Pulmonary artery endothelial cell (primary cell): ENCODE data around the gene PHLDB3. TPM values are rescaled to one million over a fixed set of nuclear protein-coding genes. Genes with fewer than 3 reads are reported as not detected.
"Not testable (repeated sequence)": the region's sequence is repeated elsewhere in the genome, so short reads cannot be mapped to it uniquely, and the experiment has no call there.

Experiments
- DNase-seq: peaks from one replicate; pipeline ENCODE4 v3.0.0-alpha.2; 2011; ENCODE audit warnings: low read depth, low spot score
- total RNA-seq: library from RNA; depleted of rRNA; stranded (reverse); fragments of >200 nt; gene quantifications from 2 replicates; pipeline ENCODE4 v1.2.3, GENCODE V29; 2014

Gene PHLDB3
- total RNA-seq, 1 donor from 2014 or later: 9.0 TPM

DNA sequence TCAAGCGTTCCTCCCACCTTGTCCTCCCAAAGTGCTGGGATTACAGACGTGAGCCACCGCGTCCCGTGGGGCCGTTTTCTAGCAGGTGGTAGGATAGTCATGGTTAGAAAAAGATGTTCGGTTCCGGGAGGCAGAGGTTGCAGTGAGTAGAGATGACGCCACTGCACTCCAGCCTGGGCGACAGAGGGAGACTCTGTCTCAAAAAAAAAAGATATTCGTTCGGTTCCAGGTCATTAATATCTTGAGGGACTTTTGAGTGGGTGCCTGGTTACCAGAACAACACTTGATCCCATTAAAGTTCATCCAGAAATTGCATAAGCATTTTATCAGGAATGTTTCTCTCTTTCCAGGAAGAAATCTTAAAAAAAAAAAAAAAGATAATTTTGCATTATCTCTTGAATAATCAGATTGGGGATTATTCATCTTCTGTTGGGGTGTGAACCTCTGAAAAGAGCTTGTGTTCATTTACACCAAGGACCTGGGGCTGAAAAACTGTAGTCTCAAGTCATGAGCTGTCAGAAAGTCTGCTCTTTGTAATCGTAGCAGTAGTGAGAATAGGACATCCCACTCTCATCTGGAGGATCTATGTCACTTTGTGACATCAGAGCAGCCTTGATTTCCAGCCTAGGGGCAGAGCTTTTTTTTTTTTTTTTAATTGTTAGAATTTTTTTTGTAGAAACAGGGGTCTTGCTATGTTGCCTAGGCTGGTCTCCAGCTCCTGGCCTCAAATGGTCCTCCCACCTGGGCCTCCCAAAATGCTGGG lies 23.5 kb upstream of the PHLDB3 start:
- no peak for DNase-seq

DNA sequence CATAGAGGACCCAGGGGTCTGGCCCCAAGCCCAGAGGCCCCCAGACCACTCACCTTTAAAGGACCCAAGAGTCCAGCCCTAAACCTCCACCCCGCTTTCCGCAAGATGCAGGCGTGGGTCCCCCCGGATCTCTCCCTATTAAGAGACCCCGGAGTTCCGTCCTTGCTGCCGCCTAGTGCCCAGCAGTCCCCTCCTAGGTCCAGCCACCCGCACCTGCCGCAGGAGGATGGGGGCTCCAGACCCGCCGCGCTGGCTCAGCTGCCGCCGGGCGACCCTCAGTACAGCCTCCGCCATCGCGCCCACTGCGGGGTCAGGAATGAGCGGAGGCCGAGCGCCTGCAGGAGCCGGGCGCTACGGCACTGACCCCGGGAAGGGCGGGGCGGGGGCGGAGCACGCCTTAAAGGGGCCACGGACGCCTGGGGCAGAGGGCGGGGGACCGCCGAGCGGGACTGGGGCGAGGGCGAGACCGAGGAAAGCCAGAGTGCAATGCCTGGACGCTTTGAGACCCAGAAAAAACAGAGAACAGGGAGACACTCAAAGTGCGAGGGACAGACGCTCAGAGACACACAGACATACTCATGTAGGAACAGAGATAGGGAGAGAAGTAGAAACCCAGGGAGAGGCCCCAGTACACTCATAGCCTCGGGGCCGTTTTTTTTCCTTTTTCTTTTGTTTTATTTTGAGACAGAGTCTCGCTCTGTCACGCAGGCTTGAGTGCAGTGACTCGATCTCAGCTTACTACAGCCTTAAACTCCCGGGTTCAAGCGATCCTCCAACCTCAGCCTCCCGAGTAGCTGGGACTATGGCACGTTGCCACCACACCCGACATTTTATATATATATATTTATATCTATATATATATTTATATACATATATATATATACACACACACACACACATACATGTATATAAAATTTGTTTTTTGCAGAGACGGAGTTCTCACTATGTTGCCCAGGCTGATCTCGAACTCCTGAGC lies 22.6 kb upstream of the PHLDB3 start, which contains the start of gene ETHE1:
Gene ETHE1 (minus strand): TSS at position 318 of the 976 bp plus-strand sequence. CDS start 24 bp downstream, at position 294.
- no peak for DNase-seq

DNA sequence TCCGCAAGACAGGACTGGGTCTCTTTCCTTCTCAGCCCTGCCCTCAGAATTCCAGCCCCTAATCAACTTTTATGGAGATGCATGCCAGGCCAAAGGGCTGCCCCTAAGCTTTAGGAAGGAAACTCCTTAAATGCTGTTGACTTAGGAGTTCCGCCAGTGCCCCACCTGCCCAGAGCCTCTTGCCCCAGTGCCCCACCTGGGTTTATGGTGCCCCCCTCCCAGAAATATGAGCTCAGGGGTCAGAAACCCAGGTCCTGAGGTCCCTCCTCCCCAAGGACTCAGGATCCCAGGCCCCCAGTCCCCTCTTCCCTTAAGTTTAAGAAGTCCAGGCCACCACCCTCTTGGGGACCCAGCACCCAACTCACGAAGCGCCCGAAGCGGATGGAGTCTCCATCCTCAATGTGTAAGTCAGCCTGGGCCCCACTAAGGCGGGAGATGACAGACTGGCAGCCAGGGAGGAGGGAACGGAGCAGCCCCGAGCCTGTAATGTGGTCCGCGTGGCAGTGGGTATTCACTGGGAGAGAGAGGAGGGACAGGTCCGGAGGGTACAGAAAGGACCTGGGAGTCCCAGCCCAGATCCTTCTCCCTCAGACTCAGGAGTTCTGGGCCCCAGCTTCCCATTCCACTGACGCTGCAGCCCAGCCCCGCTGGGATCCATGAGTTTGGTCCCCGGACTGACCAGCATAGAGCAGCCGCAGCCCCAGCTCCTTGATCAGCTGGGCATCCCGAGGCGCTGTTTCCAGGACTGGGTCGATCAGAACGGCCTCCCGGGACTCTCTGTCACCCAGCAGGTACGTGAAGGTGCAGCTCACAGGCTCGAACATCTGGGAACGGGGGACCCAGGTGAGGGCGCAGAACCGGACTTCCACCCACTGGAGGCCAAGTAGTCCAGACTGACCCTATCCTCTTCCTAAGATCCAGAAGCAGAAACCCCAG lies 21.6 kb upstream of the PHLDB3 start:
- DNase-seq: no peak

DNA sequence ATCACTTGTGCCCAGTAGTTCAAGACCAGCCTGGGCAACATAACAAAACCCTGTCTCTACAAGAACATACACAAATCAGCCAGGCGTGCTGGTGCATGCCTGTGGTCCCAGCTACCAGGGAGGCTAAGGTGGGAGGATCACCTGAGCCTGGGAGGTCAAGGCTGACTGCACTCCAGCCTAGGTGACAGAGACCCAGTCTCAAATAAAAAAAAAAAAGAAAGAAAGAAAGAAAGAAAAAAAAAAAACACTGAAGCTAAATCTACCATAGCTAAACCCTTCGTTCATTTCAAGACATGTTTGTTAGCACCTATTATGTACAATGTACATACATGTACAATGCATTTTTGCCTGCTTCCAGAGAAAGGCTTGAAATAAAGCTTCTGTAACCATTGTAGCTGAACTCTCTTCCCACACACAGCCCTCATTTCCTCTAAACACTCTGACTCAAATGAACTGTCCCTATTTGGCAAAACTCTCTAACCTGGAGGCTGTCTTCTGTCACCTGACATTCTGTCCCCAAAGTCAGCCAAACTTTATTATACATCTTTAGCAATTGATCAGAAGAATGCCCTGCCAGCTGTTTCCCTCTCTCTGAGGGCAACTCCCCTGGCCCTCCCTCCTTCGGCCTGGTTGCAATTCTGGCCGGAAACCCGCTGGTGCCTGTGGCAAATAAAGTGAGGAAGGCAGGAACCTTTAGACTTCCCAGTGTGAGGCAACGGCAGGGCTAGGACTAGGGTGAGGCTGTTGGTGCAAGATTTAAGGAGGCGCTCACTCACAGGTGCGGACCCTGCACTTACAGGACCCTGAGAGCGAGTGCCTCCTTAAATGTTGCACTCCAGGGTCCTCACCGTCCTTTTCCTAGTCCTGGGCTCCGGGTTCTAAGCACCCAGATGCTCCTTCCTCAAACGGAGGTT lies 20.6 kb upstream of the PHLDB3 start:
- DNase-seq: no peak

DNA sequence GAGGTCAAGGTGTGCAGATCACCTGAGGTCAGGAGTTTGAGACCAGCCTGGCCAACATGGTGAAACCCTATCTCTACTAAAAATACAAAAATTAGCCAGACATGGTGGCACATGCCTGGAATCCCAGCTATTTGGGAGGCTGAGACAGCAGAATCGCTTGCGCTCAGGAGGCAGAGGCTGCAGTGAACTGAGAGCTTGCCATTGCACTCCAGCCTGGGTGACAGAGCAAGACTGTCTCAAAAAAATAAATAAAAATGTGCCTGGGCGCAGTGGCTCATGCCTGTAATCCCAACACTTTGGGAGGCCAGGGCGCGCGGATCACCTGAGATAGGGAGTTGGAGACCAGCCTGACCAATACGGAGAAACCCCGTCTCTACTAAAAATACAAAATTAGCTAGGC lies 19.1 kb upstream of the PHLDB3 start:
- not testable (repeated sequence) for DNase-seq

DNA sequence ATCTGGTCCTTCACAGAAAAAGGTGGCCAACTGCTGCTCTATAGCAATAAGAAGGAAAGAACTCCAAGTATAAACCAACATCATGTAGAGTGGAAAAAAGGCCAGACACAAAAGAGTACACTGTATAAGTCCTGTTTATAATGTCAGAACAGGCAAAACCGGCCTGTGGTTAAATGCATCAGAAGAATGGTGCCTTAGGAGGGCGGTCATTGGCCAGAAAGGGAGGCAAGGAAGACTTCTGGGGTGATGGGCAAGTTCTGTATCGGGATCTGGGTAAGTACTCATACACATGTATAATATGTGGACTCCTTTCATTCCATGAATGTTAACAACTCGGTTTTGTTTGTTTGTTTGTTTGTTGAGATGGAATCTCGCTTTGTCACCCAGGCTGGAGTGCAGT lies 18.4 kb upstream of the PHLDB3 start:
- DNase-seq: no peak

DNA sequence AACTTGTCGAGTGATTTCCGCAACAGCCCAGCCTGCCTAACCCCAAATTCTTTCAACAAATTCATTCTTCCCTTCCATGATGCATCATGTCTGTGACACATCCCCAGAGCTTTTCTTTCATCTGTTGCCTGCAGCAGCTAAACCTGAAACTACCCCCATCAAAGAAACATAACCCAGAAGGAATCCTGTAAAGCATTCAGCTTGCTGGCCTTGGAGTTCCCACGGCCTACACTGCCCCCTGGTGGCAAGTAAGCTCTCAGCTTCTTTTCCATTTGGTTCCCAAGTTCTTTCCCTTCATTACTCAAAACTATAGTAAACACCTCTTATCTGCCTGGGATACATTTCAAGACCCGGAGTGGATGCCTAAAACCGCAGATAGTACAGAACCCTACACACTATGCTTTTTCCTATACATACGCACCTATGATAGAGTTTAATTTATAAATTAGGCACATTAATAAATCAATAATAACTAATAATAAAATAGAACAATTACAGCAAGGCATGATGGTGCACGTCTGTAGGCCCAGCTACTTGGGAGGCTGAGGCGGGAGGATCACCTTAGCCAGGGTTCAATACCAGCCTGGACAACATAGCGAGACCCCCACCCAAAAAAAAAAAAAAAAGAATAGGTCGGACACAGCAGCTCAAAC lies 15.0 kb upstream of the PHLDB3 start:
- DNase-seq: peak; percentile 57

DNA sequence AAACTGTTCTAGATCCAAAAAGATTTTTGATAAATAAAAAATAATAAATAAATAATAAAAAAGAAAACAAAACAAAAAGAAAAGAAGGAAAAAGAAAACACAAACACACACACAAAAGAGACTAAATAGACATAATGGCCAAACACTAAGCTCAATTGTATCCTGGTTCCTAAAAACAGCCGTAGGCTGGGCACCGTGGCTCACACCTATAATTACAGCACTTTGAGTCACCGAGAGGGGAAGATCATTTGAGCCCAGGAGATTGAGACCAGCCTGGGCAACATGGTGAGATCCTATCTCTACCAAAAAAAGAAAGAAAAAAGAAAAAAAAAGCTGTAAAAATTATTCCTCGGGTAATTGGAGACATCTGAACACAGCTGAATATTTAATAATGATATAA lies 13.5 kb upstream of the PHLDB3 start:
- DNase-seq: no peak

DNA sequence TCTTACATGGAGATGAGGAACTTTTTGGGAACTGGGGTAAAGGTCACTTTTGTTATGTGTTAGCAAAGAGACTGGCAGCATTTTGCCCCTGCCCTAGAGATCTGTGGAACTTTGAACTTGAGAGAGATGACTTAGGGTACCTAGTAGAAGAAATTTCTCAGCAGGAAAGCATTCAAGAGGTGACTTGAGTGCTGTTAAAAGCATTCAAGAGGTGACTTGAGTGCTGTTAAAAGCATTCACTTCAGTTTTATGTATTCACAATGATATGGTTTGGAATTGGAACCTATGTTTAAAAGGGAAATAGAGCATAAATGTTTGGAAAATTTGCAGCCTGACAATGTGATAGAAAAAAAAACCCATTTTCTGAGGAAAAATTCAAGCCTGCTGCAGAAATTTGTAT lies 7.9 kb upstream of the PHLDB3 start:
- not testable (repeated sequence) for DNase-seq

DNA sequence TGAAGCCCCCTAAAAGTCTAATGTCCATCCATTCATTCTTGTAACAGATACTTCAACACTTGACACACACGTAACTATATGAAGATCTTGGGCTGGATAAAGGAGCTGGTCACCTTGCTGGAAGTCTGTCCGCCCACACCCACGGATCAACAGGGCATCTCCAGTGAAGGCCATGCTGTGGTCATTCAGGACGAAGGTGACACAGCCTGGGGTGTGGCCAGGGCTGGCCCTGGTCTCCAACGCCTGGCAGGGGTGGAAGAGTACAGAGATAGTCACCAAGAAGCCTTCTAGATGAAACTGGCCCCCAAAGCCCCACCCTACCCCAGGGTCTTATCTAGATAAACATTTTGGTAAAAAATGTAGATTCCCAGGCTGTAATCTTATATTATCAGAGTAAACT lies 6.8 kb upstream of the PHLDB3 start:
- no peak for DNase-seq

DNA sequence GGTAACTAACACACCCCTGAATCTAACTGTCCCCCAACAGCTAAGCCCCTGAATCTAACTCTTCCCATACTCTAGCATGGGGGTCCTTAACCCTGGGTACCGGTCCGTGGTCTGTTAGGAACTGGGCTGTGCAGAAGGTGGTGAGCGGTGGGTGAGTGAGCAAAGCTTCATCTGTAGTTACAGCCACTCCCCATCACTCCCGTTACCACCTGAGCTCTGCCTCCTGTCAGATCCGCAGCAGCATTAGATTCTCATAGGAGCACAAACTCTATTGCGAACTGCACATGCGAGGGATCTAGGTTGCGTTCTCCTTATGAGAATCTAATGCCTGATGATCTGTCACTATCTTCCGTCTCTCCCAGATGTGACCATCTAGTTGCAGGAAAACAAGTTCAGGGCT lies 6.2 kb upstream of the PHLDB3 start:
- DNase-seq: no peak

DNA sequence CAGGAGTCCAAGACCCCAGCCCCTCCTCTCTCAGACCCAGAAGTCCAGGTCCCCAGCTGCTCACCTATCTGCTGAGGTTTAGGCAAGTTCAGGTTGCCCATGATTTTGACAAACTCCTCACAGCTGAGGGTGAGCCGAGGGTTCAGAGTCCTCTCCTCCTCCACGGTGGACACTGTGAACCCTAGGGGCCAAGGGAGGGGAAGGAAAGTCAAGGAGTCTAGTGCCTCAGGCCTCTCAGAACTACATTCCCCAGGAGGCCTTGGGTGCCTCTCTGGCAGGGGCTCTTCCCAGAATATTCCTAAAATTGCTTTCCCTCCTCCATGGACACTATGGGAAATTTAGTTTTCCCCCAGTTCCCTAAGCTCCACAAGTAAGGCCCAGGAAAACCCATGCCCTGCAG lies 3.3 kb upstream of the PHLDB3 start:
- DNase-seq: no peak

DNA sequence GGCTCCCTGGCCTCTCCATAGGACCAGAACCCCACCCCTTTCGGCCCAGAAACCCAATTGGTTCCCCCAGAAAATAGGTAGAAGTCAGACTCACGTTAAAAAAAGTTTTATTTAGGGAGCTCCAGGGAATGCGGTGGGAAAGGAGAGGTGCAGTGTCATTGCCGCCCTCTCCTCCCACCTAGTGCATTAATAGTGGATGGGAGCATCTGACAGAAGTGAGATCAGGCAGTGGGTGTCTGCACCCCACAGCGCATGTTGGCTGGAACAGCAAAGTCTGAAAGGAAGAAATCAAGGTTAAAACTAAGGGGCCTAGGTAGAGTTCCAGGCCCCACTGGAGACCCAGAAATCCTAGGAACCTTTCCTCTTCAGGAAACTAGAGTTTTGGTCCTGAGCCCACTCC lies 2.1 kb upstream of the PHLDB3 start:
- no peak for DNase-seq

DNA sequence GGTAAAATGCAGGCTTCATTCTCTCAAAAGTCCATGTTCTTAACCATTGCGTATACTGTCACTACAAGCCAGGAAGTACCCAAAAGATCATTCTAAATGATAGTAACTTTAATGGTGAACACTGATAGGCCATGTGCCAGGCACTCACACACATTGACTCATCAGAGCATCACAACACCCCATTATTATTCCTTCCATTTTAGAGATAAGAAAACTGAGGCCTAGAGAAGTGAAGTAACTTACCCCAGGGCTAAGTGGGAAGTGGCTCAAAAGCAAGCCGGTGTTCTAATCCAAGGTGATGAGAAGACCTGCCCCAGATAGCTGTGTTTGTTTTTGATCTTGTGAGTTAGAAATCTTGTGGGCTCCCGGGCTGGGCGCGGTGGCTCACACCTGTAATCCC lies 1.4 kb upstream of the PHLDB3 start:
- no peak for DNase-seq

DNA sequence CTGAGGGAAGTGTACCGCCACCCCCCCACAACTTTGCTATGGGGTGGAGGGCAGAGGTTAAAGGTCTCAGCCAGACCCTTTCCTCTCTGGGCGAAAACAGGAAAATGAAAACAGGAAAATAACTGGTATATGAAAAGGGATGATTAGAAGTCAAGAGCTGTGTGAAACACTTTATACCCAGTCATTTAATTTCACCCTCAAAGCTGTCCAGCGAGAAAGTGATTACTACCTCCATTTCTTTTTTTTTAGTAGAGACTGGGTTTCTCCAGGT lies 575 bp upstream of the PHLDB3 start:
- no peak for DNase-seq

DNA sequence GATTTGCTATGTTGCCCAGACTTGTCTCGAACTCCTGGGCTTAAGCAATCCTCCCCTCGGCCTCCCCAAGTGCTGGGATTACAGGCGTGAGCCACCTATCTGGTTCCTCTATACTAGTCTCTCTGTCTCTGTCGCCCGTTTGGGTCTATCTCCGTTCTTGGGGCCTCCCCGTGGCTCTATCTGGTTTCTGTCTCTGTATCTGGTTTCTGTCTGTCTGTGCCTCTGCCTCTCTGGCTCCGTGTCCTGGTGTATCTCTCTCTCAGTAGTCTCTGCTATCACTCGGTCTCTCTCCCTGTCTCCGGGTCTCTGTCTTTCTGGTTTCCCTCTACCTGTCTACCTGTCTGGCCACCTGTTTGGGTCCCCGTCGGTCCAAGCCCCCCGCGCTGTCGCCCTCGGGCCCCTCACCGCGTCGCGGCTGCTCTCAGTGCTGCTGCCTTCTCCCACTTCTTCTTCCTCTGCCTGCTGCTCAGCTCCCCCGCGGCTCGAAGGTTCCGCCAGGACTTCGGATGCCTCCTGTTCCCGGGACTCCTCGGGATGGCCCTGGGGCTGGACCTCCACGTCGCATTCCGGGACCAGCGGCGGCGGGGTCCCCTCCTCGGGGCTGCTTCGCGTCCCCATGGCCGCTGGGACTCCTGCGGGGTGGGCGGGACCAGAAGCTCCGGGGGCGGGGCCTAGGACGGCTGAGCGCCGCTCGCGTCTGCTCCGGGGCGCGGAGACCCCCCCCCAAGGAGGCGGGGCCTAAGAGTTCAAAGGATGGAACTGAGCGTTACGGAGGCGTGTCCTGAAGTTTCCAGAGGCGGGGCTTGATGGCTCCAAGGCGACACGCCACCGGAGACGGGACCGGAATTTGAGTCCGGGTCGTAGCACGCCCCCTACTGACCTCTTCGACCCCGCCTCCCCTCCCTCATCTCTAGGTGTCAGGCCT lies 783 bp downstream of the PHLDB3 start:
- DNase-seq: peak; percentile 69

DNA sequence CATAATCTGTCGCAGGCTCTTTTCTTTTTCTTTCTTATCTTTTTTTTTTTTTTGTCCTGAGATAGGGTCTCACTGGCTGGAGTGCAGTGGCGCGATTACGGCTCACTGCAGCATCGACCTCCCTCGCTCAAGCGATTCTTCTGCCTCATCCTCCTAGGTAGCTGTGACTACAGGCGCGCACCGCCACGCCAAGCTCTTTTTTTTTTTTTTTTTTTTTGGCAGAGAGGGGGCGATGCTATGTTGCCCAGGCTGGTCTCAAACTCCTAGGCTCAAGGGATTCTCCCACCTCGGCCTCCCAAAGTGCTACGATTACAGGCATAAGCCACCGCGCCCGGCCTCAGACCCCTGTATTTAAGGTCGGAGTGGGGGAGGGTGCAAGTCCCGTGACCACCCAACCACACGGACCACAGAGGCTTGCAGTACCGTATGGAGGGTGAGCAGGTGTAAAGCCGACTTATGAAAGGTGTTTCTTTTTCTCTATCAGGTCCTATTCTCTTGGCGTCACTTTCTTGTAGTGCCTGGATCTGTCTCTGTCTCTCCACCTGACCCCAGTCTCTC lies 2.0 kb downstream of the PHLDB3 start:
- DNase-seq: no peak

DNA sequence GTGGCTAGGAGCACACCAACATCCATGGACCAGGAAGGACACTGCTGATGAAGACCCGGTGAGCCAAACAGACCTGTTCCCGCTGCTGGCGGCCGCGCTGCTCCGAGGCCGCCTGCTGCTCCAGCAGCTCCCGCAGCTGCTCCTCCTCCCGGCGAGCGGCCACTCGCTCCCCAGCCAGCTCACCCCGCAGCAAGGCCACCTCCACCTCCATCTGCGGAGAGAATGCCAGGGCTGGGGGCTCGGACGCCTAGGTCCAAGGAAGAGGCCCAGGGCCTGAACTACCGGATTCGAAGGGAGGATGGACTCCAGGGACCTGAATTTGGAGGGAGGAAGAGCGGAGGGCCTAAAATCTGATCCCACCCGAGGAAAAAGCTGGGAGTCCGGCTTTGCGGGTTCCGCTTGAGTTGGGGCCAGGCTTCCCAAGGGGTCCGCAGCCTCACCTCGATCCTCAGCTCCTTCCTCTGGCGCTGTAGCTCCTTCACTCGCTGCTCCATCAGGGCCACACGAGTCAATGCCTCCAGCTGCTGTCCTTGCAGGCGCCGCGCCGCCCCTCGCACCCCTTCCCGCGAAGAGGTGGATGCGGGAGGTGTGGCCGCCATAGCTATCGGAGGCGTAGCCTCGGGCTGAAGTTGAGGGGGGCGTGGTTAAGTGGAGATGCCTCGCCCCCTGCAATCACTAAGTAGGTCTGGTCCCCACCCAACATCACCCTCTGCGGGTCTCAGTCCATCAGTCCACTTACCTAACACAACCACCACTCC lies 2.7 kb downstream of the PHLDB3 start:
- DNase-seq: no peak
